CD4-positive, alpha-beta T cell (primary cell): ENCODE data around the gene GNG14. TPM values are rescaled to one million over a fixed set of nuclear protein-coding genes. Genes with fewer than 3 reads are reported as not detected.

Experiments used
- ATAC-seq: fragments of 200-7000 bp; cut with Tn5 transposase; one replicate; pipeline ENCODE4 v1.10.0; 2022; ENCODE audit warnings: mild to moderate bottlenecking; ENCODE audit not compliant: poor library complexity
- CTCF ChIA-PET: fragments of 350-600 bp; sonication (Branson Sonifier 250); formaldehyde crosslinking; loops from one replicate; lab custom pipeline; 2021; ENCODE audit warnings: antibody characterized with exemption, inconsistent platforms; lab: Charles Lee
- POLR2A ChIA-PET: fragments of 350-600 bp; sonication (Branson Sonifier 250); formaldehyde crosslinking; loops from one replicate; lab custom pipeline; 2021; ENCODE audit warnings: antibody characterized with exemption, inconsistent platforms; lab: Charles Lee
- DNase-seq, 14 experiments: peaks; one replicate each; pipeline ENCODE4 v3.0.0-alpha.2; 2013 to 2020; ENCODE audit warnings: mixed read lengths in 2 of 14
- H3K27ac ChIP-seq, 2 donors: one replicate each; pipeline versions ENCODE4 v1.5.1 to v1.7.0; 2013; ENCODE audit warnings: low read length in 2 of 2, low read depth in 1 of 2, mild to moderate bottlenecking in 1 of 2
- H3K27me3 ChIP-seq, 2 experiments: 1 replicate in 1 of 2; 2 replicates in 1 of 2; pipeline versions ENCODE4 v1.6.1 to v1.7.0; 2013; ENCODE audit warnings: low read length in 2 of 2, control low read depth in 1 of 2, mild to moderate bottlenecking in 1 of 2, moderate library complexity in 1 of 2; ENCODE audit not compliant: insufficient read depth in 2 of 2, control insufficient read depth in 1 of 2
- H3K36me3 ChIP-seq: one replicate; pipeline ENCODE4 v1.6.1; 2013; ENCODE audit warnings: low read length, control low read depth; ENCODE audit not compliant: insufficient read depth
- H3K4me1 ChIP-seq: one replicate; pipeline ENCODE4 v1.6.1; 2013; ENCODE audit warnings: low read length, control low read depth; ENCODE audit not compliant: insufficient read depth
- H3K4me3 ChIP-seq: one replicate; pipeline ENCODE4 v1.5.1; 2013; ENCODE audit warnings: mild to moderate bottlenecking, low read length, moderate library complexity
- H3K9me3 ChIP-seq, 2 experiments: 1 replicate in 1 of 2; 2 replicates in 1 of 2; pipeline versions ENCODE4 v1.6.1 to v1.7.0; 2013; ENCODE audit warnings: low read length in 2 of 2, mild to moderate bottlenecking in 2 of 2, control low read depth in 1 of 2, moderate library complexity in 1 of 2; ENCODE audit not compliant: control insufficient read depth in 1 of 2, insufficient read depth in 1 of 2
- H3K27ac Mint-ChIP-seq: one replicate; pipeline ENCODE4 v1.8.0; 2020; ENCODE audit warnings: mixed read lengths
- H3K27me3 Mint-ChIP-seq: one replicate; pipeline ENCODE4 v1.8.0; 2021; ENCODE audit warnings: mixed read lengths
- H3K36me3 Mint-ChIP-seq: one replicate; pipeline ENCODE4 v1.8.0; 2021; ENCODE audit warnings: low read depth, mixed read lengths
- H3K4me1 Mint-ChIP-seq: one replicate; pipeline ENCODE4 v1.8.0; 2021; ENCODE audit warnings: low read depth, mixed read lengths
- H3K4me3 Mint-ChIP-seq: one replicate; pipeline ENCODE4 v1.8.0; 2020; ENCODE audit warnings: mild to moderate bottlenecking, mixed read lengths
- H3K9me3 Mint-ChIP-seq: one replicate; pipeline ENCODE4 v1.8.0; 2020; ENCODE audit warnings: mixed read lengths
- CTCF ChIP-seq: fragments of 200-600 bp; IDR thresholded peaks from one replicate; pipeline ENCODE4 v1.8.0; 2022; ENCODE audit warnings: antibody characterized with exemption, mild to moderate bottlenecking
- intact Hi-C, 2 experiments: fragments of 100-400 bp; cut with DNase I in 1 of 2; cut with micrococcal nuclease in 1 of 2; formaldehyde crosslinking; loops; one replicate each; pipeline versions ENCODE4 v1.15.1 to v1.9.0; 2023 to 2025; cut with DNase I, micrococcal nuclease
- total RNA-seq, 174 experiments: library from RNA in 2 of 174; stranded (reverse) in 2 of 174; gene quantifications; one replicate each; pipeline ENCODE4 v1.2.3 and lab custom pipeline; 2021 to 2026

Gene GNG14
- total RNA-seq, 2 experiments from 2014 or later: not detected

- no peak for ATAC-seq
- Mint-ChIP-seq H3K4me3 (peak overlapping the region; percentile 96), H3K9me3 (no peaks in the 10 kb centered on the region), H3K27ac (peak overlapping the region; percentile 86), H3K36me3 (peaks cover 48% of the 10 kb centered on the region), H3K27me3 (no peaks in the 10 kb centered on the region), H3K4me1 (peaks cover 34% of the 10 kb centered on the region)
- CTCF ChIA-PET: interaction anchor here (0.6 to 2.7 kb wide), 7 partner anchors 20 to 109 kb away, joined by 3 to 12 read pairs (median 5); no protein-coding TSS in a partner anchor
- Histone ChIP-seq H3K27me3 (no peaks in the 10 kb centered on the region), H3K9me3 (no peaks in the 10 kb centered on the region), H3K4me3 (peak overlapping the region; percentile 79), H3K36me3 (peaks cover 21% of the 10 kb centered on the region), H3K27ac (peak overlapping the region; percentile 76), H3K4me1 (peaks cover 45% of the 10 kb centered on the region)
- DNase-seq: no peak
- TF ChIP-seq CTCF: no peak
- intact Hi-C loops: loop anchor here in 1 of 2 experiments (10.0 kb wide), 1 partner anchor 197 kb away; the partner anchor contains the start of genes CALR and FARSA
- POLR2A ChIA-PET: interaction anchor here (0.8 to 2.6 kb wide), 8 partner anchors 14 to 153 kb away, joined by 3 to 23 read pairs (median 7); partner anchors contain the start of genes DHPS, GCDH, JUNB and TNPO2
Observed at GRCh38 chr19:12737835-12738351, 50.1 kb downstream of the GNG14 start.

Other genes with a start within 250 kb of the GNG14 start
- gene ZNF443, start 247.0 kb upstream of the GNG14 start, total RNA-seq: 1 to 10 TPM; 1.8 to 2.0 TPM
- gene ZNF709, start 203.2 kb upstream of the GNG14 start, total RNA-seq: 1 to 10 TPM; 3.5 to 3.7 TPM
- gene ZNF564, start 136.5 kb upstream of the GNG14 start, total RNA-seq: 10 to 100 TPM; 17.3 to 18.0 TPM
- 1 to 10 TPM; 6.2 to 7.1 TPM for gene ZNF490, start 77.2 kb upstream of the GNG14 start, total RNA-seq
- 100 to 1,000 TPM; 102 to 103 TPM for gene ZNF791, start 77.1 kb upstream of the GNG14 start, total RNA-seq
- gene MAN2B1, start 21.3 kb upstream of the GNG14 start, total RNA-seq: 100 to 1,000 TPM in 1 of 2 experiments, 10 to 100 TPM in 1; 95.9 to 109 TPM
- gene WDR83, start 21.2 kb upstream of the GNG14 start, total RNA-seq: 1 to 10 TPM; 6.5 to 6.6 TPM
- gene DHPS, start 6.1 kb upstream of the GNG14 start, total RNA-seq: 100 to 1,000 TPM; 112 to 113 TPM
- 1 to 10 TPM; 2.2 to 2.4 TPM for gene FBXW9, start 8.6 kb downstream of the GNG14 start, total RNA-seq
- 10 to 100 TPM; 47.3 to 47.4 TPM for gene TNPO2, start 35.9 kb downstream of the GNG14 start, total RNA-seq
- 100 to 1,000 TPM; 194 to 201 TPM for gene TRIR, start 46.7 kb downstream of the GNG14 start, total RNA-seq
- 10 to 100 TPM; 13.9 to 14.5 TPM for gene GET3, start 49.5 kb downstream of the GNG14 start, total RNA-seq
- not detected for gene BEST2, start 63.8 kb downstream of the GNG14 start, total RNA-seq
- gene HOOK2, start 87.6 kb downstream of the GNG14 start, total RNA-seq: 10 to 100 TPM; 14.8 to 17.0 TPM
- 1,000 to 10,000 TPM; 2,467 to 2,518 TPM for gene JUNB, start 103.5 kb downstream of the GNG14 start, total RNA-seq
- gene PRDX2, start 113.8 kb downstream of the GNG14 start, total RNA-seq: 10 to 100 TPM; 59.7 to 65.9 TPM
- gene THSD8, start 114.1 kb downstream of the GNG14 start, total RNA-seq: 1 to 10 TPM in 1 of 2 experiments, not detected in 1; 1.3 TPM
- gene RNASEH2A, start 118.6 kb downstream of the GNG14 start, total RNA-seq: 1 to 10 TPM; 1.5 to 2.7 TPM
- gene RTBDN, start 146.6 kb downstream of the GNG14 start, total RNA-seq: not detected
- gene MAST1, start 150.5 kb downstream of the GNG14 start, total RNA-seq: under 1 TPM; 0.22 to 0.60 TPM
- 10 to 100 TPM; 10.4 to 11.1 TPM for gene DNASE2, start 193.5 kb downstream of the GNG14 start, total RNA-seq
- gene KLF1, start 199.2 kb downstream of the GNG14 start, total RNA-seq: not detected
- 10 to 100 TPM; 39.2 to 42.1 TPM for gene GCDH, start 203.2 kb downstream of the GNG14 start, total RNA-seq
- 1 to 10 TPM; 2.1 to 3.5 TPM for gene SYCE2, start 231.3 kb downstream of the GNG14 start, total RNA-seq
- gene FARSA, start 245.7 kb downstream of the GNG14 start, total RNA-seq: 10 to 100 TPM; 17.2 TPM